ENCODE results near the gene WFIKKN1.

WFIKKN1 gene

DNA sequence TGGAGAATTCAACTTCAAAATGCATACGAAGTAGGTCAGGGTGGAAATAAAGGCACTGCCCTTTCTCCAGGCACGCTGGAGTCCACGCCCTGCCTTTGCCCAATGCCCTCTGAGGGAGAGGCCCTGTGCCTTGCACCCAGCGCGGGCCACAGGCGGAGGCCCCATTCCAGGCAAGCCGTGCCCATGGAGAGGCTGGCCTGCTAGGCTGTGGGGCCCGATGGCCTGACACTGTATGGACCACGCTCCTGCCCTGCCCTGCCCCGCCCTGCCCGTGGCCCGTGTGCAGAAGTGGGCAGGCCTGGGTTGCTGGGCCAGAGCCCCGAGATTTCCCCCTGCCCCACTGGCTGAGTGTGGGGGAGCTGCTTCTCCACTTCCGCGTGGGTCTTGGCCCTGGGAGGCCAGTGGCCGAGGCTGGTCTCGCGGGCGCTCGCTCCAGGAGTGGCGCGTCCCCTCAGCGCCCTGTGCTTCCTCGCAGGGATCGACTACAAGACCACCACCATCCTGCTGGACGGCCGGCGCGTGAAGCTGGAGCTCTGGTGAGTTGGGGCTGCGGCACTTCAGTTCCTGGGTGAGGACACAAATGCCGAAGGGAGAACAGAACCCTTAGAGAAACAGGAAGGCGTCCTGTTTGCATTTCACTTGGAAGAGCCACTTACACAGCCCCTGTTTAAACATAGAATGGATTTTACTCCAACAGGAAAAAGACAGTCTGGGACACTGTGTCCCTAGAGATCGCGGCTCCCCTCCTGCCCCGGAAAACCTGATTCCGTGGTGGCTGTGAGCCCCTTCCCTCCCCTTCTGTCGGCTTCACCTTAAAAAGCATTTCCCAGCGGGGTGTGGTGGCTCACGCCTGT, 13.8 kb upstream of the WFIKKN1 start:
- Histone ChIP-seq H3K4me1 (ENCODE audit: insufficient read depth, low read length, severe bottlenecking) (peaks cover 13% of the 10 kb centered on the region), H3K27ac (ENCODE audit: low read depth, low read length, poor library complexity, severe bottlenecking) (no peak overlapping the region), H3K36me3 (ENCODE audit: insufficient read depth, low read length) (no peaks in the 10 kb centered on the region; the same call in 1 of the 2 replicates), H3K4me2 (ENCODE audit: low read length) (no peak overlapping the region), H2AFZ (ENCODE audit: low read length) (no peak overlapping the region), H3F3A (ENCODE audit: insufficient read depth, low read length) (no peaks in the 10 kb centered on the region), H3K79me2 (ENCODE audit: insufficient read depth, low read length) (no peaks in the 10 kb centered on the region), H3K9me3 (ENCODE audit: low read length) (no peaks in the 10 kb centered on the region), H3K4me3 (ENCODE audit: low read depth, low read length, poor library complexity, severe bottlenecking) (no peak overlapping the region), H3K27me3 (ENCODE audit: insufficient read depth, low read length) (no peaks in the 10 kb centered on the region), H3K9me2 (ENCODE audit: low read depth, low read length) (no peaks in the 10 kb centered on the region), H4K20me1 (ENCODE audit: insufficient read depth, low read length) (no peaks in the 10 kb centered on the region), H3K9ac (ENCODE audit: low read length) (no peak overlapping the region)
- TF ChIP-seq, protein P1, sequence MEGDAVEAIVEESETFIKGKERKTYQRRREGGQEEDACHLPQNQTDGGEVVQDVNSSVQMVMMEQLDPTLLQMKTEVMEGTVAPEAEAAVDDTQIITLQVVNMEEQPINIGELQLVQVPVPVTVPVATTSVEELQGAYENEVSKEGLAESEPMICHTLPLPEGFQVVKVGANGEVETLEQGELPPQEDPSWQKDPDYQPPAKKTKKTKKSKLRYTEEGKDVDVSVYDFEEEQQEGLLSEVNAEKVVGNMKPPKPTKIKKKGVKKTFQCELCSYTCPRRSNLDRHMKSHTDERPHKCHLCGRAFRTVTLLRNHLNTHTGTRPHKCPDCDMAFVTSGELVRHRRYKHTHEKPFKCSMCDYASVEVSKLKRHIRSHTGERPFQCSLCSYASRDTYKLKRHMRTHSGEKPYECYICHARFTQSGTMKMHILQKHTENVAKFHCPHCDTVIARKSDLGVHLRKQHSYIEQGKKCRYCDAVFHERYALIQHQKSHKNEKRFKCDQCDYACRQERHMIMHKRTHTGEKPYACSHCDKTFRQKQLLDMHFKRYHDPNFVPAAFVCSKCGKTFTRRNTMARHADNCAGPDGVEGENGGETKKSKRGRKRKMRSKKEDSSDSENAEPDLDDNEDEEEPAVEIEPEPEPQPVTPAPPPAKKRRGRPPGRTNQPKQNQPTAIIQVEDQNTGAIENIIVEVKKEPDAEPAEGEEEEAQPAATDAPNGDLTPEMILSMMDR (IDR thresholded peaks at IDR 0.05; ENCODE audit: low read length) = no peak
- TF ChIP-seq EZH2 (IDR thresholded peaks at IDR 0.05; ENCODE audit: borderline replicate concordance, low read length) = no peak

GRCh38 chr16:617855-618254, 12.9 kb upstream of the WFIKKN1 start:
- H3F3A ChIP-seq (ENCODE audit: insufficient read depth, low read length) = no peaks in the 10 kb centered on the region
- peaks cover 14% of the 10 kb centered on the region for H3K4me1 ChIP-seq (ENCODE audit: insufficient read depth, low read length, severe bottlenecking)
- no peak overlapping the region for H3K9ac ChIP-seq (ENCODE audit: low read length)
- H2AFZ ChIP-seq (ENCODE audit: low read length) = no peak overlapping the region
- TF ChIP-seq EZH2 (IDR thresholded peaks at IDR 0.05; ENCODE audit: borderline replicate concordance, low read length) = no peak
- TF ChIP-seq, protein P1 (IDR thresholded peaks at IDR 0.05; ENCODE audit: low read length) = no peak
- no peaks in the 10 kb centered on the region for H3K9me2 ChIP-seq (ENCODE audit: low read depth, low read length)
- no peaks in the 10 kb centered on the region for H4K20me1 ChIP-seq (ENCODE audit: insufficient read depth, low read length)
- no peaks in the 10 kb centered on the region for H3K9me3 ChIP-seq (ENCODE audit: low read length)
- H3K4me3 ChIP-seq (ENCODE audit: low read depth, low read length, poor library complexity, severe bottlenecking) = no peak overlapping the region
- no peaks in the 10 kb centered on the region for H3K27me3 ChIP-seq (ENCODE audit: insufficient read depth, low read length)
- H3K36me3 ChIP-seq (ENCODE audit: insufficient read depth, low read length) = no peaks in the 10 kb centered on the region; the same call in 1 of the 2 replicates
- H3K4me2 ChIP-seq (ENCODE audit: low read length) = no peak overlapping the region
- no peaks in the 10 kb centered on the region for H3K79me2 ChIP-seq (ENCODE audit: insufficient read depth, low read length)
- no peak overlapping the region for H3K27ac ChIP-seq (ENCODE audit: low read depth, low read length, poor library complexity, severe bottlenecking)

GRCh38 chr16:619476-620100, 11.2 kb upstream of the WFIKKN1 start:
- Histone ChIP-seq H3K36me3 (ENCODE audit: insufficient read depth, low read length) (no peaks in the 10 kb centered on the region), H3K4me1 (ENCODE audit: insufficient read depth, low read length, severe bottlenecking) (peaks cover 14% of the 10 kb centered on the region), H4K20me1 (ENCODE audit: insufficient read depth, low read length) (no peaks in the 10 kb centered on the region), H3K4me2 (ENCODE audit: low read length) (no peak overlapping the region), H3K9ac (ENCODE audit: low read length) (no peak overlapping the region), H2AFZ (ENCODE audit: low read length) (no peak overlapping the region), H3K9me2 (ENCODE audit: low read depth, low read length) (no peaks in the 10 kb centered on the region), H3K27me3 (ENCODE audit: insufficient read depth, low read length) (no peaks in the 10 kb centered on the region), H3F3A (ENCODE audit: insufficient read depth, low read length) (no peaks in the 10 kb centered on the region), H3K27ac (ENCODE audit: low read depth, low read length, poor library complexity, severe bottlenecking) (no peak overlapping the region), H3K4me3 (ENCODE audit: low read depth, low read length, poor library complexity, severe bottlenecking) (no peak overlapping the region), H3K79me2 (ENCODE audit: insufficient read depth, low read length) (no peaks in the 10 kb centered on the region), H3K9me3 (ENCODE audit: low read length) (no peaks in the 10 kb centered on the region)
- TF ChIP-seq, protein P1 (IDR thresholded peaks at IDR 0.05; ENCODE audit: low read length) = no peak
- TF ChIP-seq EZH2 (IDR thresholded peaks at IDR 0.05; ENCODE audit: borderline replicate concordance, low read length) = no peak
